Measurements from ENCODE around the gene LNX2. TPM values are rescaled to one million over a fixed set of nuclear protein-coding genes. Genes with fewer than 3 reads are reported as not detected.

The LNX2 gene
- total and polyA plus RNA-seq, 2 donors: 6.9 to 9.4 TPM

DNA sequence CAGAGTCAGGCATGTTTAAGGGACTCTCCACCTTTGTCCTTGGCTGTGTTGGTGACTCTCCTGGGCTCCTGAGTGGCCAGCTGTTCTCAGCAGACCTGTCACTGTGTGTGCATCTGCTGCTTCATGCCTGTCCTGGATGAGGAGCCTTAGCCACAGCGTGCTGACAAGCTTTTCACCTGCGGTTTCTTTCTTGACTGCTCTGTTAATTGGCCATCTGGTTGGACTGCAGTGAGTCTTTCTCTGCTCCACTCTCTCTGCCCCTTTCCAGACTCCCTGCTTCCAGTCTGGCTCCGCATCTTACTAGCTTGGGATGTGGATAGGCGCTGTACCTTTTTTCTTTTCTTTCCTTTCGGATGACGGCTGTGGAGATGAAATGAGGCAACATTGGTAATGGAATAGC lies 40.2 kb upstream of the LNX2 start:
- DNase-seq (ENCODE audit: low read depth in 6 of 9, low spot score in 9 of 9): no peak
- Histone ChIP-seq H3K9me3 (ENCODE audit: control insufficient read depth in 2 of 2, insufficient read depth in 1 of 2, low read length in 1 of 2) (no peaks in the 10 kb centered on the region), H3K27me3 (ENCODE audit: control insufficient read depth in 2 of 2, insufficient read depth in 1 of 2, low read length in 1 of 2) (no peaks in the 10 kb centered on the region), H3K36me3 (ENCODE audit: control insufficient read depth in 2 of 2, insufficient read depth in 2 of 2, low read length in 1 of 2) (peaks cover 0 to 1% of the 10 kb centered on the region in 2 donors), H3K4me3 (ENCODE audit: low read length in 2 of 2) (no peak overlapping the region), H3K4me1 (ENCODE audit: control insufficient read depth in 2 of 2, insufficient read depth in 2 of 2, low read length in 2 of 2) (no peaks in the 10 kb centered on the region), H3K27ac (ENCODE audit: low read depth in 1 of 2, low read length in 1 of 2) (no peak overlapping the region)
- WGBS: 99% methylated on average over 6 of the region's 6 CpGs

DNA sequence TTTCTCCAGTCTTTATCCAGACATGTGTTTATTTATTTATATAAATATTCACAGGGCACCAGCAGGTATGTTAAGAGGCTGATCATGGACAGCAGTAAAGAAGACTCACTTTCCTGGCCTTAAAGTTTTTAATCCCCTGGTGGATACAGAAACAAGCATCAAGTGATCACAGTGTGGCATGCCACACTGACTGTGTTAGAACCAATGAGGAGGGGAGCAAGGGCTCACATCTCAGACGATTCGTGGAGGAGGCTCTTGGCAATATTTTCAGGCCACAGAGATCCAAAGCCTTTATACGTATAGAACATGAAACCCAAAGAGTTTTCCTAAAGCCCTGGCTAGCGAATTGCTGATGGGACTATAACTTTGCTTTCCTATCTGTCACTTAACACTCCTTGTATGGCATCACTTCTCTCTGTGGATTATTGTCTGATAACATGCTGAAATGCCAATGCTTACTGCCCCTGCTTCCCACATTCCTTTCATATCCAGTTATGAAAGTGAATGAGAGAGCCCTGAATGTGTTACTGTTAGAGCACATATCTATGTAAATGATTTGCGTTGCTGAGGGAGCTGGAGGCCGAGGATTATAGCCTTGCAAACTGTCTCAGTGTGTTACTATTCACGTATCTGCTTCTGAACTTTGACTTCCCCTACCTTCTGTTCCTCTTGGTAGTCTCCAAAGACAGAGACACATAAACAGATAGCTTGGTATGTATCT lies 39.0 kb upstream of the LNX2 start:
- H3K36me3 ChIP-seq (ENCODE audit: control insufficient read depth in 2 of 2, insufficient read depth in 2 of 2, low read length in 1 of 2): no peaks in the 10 kb centered on the region
- H3K27me3 ChIP-seq (ENCODE audit: control insufficient read depth in 2 of 2, insufficient read depth in 1 of 2, low read length in 1 of 2): no peaks in the 10 kb centered on the region
- WGBS: 98% methylated on average over 7 of the region's 7 CpGs
- H3K27ac ChIP-seq (ENCODE audit: low read depth in 1 of 2, low read length in 1 of 2): no peak overlapping the region
- H3K4me1 ChIP-seq (ENCODE audit: control insufficient read depth in 2 of 2, insufficient read depth in 2 of 2, low read length in 2 of 2): no peaks in the 10 kb centered on the region
- no peak for DNase-seq (ENCODE audit: low read depth in 6 of 9, low spot score in 9 of 9)
- no peak overlapping the region for H3K4me3 ChIP-seq (ENCODE audit: low read length in 2 of 2)
- H3K9me3 ChIP-seq (ENCODE audit: control insufficient read depth in 2 of 2, insufficient read depth in 1 of 2, low read length in 1 of 2): no peaks in the 10 kb centered on the region

DNA sequence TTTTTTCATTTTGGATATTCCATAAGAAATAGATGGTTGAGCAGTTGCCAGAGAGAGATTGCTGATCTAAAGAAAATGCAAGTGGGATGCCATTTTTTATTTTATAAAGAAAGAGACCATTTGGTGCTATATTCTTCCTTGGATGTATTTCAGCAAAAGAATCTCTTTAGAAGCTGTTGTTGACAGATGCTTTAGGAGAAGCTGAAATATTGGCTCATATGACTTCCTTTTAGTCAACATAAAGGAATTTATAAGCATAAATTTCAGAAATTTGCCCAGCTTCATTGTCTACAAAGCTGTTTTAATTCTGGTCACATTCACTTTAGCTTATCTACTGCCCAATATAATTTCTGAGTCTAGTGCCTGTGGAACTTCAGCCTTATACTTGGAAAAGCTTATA lies 38.2 kb upstream of the LNX2 start:
- H3K27ac ChIP-seq (ENCODE audit: low read depth in 1 of 2, low read length in 1 of 2): no peak overlapping the region
- no peaks in the 10 kb centered on the region for H3K27me3 ChIP-seq (ENCODE audit: control insufficient read depth in 2 of 2, insufficient read depth in 1 of 2, low read length in 1 of 2)
- DNase-seq (ENCODE audit: low read depth in 6 of 9, low spot score in 9 of 9): no peak
- H3K9me3 ChIP-seq (ENCODE audit: control insufficient read depth in 2 of 2, insufficient read depth in 1 of 2, low read length in 1 of 2): no peaks in the 10 kb centered on the region
- no peak overlapping the region for H3K4me3 ChIP-seq (ENCODE audit: low read length in 2 of 2)
- H3K4me1 ChIP-seq (ENCODE audit: control insufficient read depth in 2 of 2, insufficient read depth in 2 of 2, low read length in 2 of 2): no peaks in the 10 kb centered on the region
- H3K36me3 ChIP-seq (ENCODE audit: control insufficient read depth in 2 of 2, insufficient read depth in 2 of 2, low read length in 1 of 2): no peaks in the 10 kb centered on the region

DNA sequence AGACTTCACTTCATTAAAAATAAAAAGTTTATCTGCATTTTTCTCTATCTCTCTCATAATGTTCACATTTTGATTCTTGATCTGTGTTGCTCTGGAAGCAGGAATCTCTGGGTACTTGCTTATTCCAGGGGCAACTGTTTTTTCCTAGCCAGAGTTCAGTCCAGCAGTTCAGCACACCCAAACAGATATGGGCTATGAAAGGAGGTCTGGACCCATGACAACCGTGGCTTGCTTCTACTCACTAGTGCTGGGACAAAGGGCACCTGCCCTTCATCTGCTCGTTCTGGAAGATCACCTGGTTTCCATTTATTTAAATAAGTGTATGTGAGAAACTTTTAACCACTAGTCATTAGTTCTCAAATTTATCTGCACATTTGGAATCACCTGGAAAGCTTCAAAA lies 37.4 kb upstream of the LNX2 start:
- H3K27ac ChIP-seq (ENCODE audit: low read depth in 1 of 2, low read length in 1 of 2): no peak overlapping the region
- no peaks in the 10 kb centered on the region for H3K4me1 ChIP-seq (ENCODE audit: control insufficient read depth in 2 of 2, insufficient read depth in 2 of 2, low read length in 2 of 2)
- H3K9me3 ChIP-seq (ENCODE audit: control insufficient read depth in 2 of 2, insufficient read depth in 1 of 2, low read length in 1 of 2): no peaks in the 10 kb centered on the region
- H3K36me3 ChIP-seq (ENCODE audit: control insufficient read depth in 2 of 2, insufficient read depth in 2 of 2, low read length in 1 of 2): no peaks in the 10 kb centered on the region
- DNase-seq (ENCODE audit: low read depth in 6 of 9, low spot score in 9 of 9): no peak
- no peaks in the 10 kb centered on the region for H3K27me3 ChIP-seq (ENCODE audit: control insufficient read depth in 2 of 2, insufficient read depth in 1 of 2, low read length in 1 of 2)
- no peak overlapping the region for H3K4me3 ChIP-seq (ENCODE audit: low read length in 2 of 2)
- 96% methylated on average over 2 of the region's 2 CpGs for WGBS

DNA sequence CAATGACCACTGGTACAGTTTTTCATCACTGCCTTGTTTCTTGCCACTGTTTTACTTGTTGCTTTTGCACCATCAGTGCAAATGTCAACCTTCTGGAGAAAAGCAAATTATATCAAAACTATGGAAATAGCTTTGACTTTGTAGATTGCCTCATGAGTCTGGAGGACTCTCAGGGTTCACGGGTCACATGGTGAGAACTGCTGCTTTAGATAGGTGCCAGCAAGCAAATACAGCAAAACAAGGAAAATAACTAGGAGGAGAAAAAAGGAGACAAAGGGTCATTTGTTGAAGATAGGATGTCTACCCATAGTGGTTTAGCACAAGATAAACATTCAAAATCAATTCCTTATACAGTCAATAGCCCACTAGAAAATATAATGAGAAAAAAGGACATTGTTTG lies 34.5 kb upstream of the LNX2 start:
- Histone ChIP-seq H3K4me1 (ENCODE audit: control insufficient read depth in 2 of 2, insufficient read depth in 2 of 2, low read length in 2 of 2) (no peaks in the 10 kb centered on the region), H3K4me3 (ENCODE audit: low read length in 2 of 2) (no peak overlapping the region), H3K9me3 (ENCODE audit: control insufficient read depth in 2 of 2, insufficient read depth in 1 of 2, low read length in 1 of 2) (peaks cover 3 to 6% of the 10 kb centered on the region in 2 donors), H3K27ac (ENCODE audit: low read depth in 1 of 2, low read length in 1 of 2) (no peak overlapping the region), H3K27me3 (ENCODE audit: control insufficient read depth in 2 of 2, insufficient read depth in 1 of 2, low read length in 1 of 2) (no peaks in the 10 kb centered on the region), H3K36me3 (ENCODE audit: control insufficient read depth in 2 of 2, insufficient read depth in 2 of 2, low read length in 1 of 2) (peaks cover 7 to 12% of the 10 kb centered on the region in 2 donors)
- no peak for DNase-seq (ENCODE audit: low read depth in 6 of 9, low spot score in 9 of 9)
- 97% methylated on average over 1 of the region's 1 CpG for WGBS

DNA sequence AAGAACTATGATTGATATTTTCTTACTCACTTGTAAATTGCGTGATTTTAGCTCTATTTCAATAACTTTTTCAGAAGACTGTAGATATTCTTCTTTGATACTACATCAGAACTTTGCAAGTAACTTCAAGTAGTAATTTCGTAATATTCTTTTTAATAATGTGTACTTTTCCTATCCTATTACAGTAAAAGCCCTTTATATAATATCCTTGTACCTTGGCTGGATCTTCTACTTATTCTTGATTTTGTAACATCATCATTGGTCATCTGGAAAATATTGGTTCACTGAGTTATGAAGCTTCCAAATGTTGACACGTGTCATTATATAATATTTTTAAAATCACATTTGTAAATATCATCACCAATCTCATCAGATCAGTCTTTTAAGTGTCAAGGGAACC lies 33.7 kb upstream of the LNX2 start:
- no peak overlapping the region for H3K27ac ChIP-seq (ENCODE audit: low read depth in 1 of 2, low read length in 1 of 2)
- no peaks in the 10 kb centered on the region for H3K4me1 ChIP-seq (ENCODE audit: control insufficient read depth in 2 of 2, insufficient read depth in 2 of 2, low read length in 2 of 2)
- DNase-seq (ENCODE audit: low read depth in 6 of 9, low spot score in 9 of 9): no peak
- WGBS: 94% methylated on average over 3 of the region's 3 CpGs
- peaks cover 3 to 9% of the 10 kb centered on the region in 2 donors for H3K9me3 ChIP-seq (ENCODE audit: control insufficient read depth in 2 of 2, insufficient read depth in 1 of 2, low read length in 1 of 2)
- H3K27me3 ChIP-seq (ENCODE audit: control insufficient read depth in 2 of 2, insufficient read depth in 1 of 2, low read length in 1 of 2): no peaks in the 10 kb centered on the region
- H3K36me3 ChIP-seq (ENCODE audit: control insufficient read depth in 2 of 2, insufficient read depth in 2 of 2, low read length in 1 of 2): peaks cover 12 to 17% of the 10 kb centered on the region in 2 donors
- H3K4me3 ChIP-seq (ENCODE audit: low read length in 2 of 2): no peak overlapping the region

DNA sequence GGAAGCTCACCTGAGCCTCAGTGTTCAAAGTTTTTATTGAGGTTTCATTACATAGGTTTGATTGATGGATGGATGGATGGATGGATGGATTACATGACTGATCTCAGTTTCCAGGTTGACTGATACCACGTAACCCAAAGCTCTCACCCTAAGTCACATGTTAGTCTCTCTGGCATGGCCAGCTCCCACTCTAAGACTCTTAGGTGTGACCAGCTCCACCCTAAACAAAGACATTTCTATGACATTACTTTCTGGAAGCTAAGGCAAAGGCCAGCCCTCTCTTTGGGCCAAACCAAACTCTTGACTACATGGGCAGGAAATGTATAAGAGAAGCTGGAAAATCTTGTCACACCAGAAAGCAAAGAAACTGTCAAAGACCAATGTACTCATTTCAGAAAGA lies 30.0 kb upstream of the LNX2 start:
- H3K4me1 ChIP-seq (ENCODE audit: control insufficient read depth in 2 of 2, insufficient read depth in 2 of 2, low read length in 2 of 2): no peaks in the 10 kb centered on the region
- H3K27ac ChIP-seq (ENCODE audit: low read depth in 1 of 2, low read length in 1 of 2): no peak overlapping the region
- DNase-seq (ENCODE audit: low read depth in 6 of 9, low spot score in 9 of 9): no peak
- no peaks in the 10 kb centered on the region for H3K27me3 ChIP-seq (ENCODE audit: control insufficient read depth in 2 of 2, insufficient read depth in 1 of 2, low read length in 1 of 2)
- no peak overlapping the region for H3K4me3 ChIP-seq (ENCODE audit: low read length in 2 of 2)
- H3K36me3 ChIP-seq (ENCODE audit: control insufficient read depth in 2 of 2, insufficient read depth in 2 of 2, low read length in 1 of 2): peaks cover 18 to 27% of the 10 kb centered on the region in 2 donors
- H3K9me3 ChIP-seq (ENCODE audit: control insufficient read depth in 2 of 2, insufficient read depth in 1 of 2, low read length in 1 of 2): peaks cover 3 to 9% of the 10 kb centered on the region in 2 donors
- 100% methylated on average over 1 of the region's 1 CpG for WGBS

DNA sequence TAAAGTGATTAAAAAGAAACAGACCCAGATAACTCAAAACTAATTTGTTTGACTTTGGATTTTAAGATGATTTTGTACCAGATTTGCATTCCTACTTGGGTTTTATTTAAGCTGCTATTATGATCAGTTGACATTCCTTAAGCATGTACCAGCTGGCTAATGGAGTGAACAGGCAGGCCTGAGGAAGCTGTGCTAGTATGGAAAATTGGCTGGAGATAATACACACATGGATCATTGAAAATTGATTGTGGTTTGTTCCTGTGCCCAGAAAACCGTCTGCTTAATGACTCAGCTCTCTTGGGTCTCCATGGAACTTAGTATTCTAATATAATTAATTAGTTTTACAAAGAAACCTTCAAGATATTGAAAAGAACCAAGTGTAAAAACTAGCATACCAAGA lies 24.0 kb upstream of the LNX2 start:
- no peak overlapping the region for H3K4me3 ChIP-seq (ENCODE audit: low read length in 2 of 2)
- no peak for DNase-seq (ENCODE audit: low read depth in 6 of 9, low spot score in 9 of 9)
- no peaks in the 10 kb centered on the region for H3K4me1 ChIP-seq (ENCODE audit: control insufficient read depth in 2 of 2, insufficient read depth in 2 of 2, low read length in 2 of 2)
- peaks cover 7 to 12% of the 10 kb centered on the region in 2 donors for H3K36me3 ChIP-seq (ENCODE audit: control insufficient read depth in 2 of 2, insufficient read depth in 2 of 2, low read length in 1 of 2)
- H3K27ac ChIP-seq (ENCODE audit: low read depth in 1 of 2, low read length in 1 of 2): no peak overlapping the region
- no peaks in the 10 kb centered on the region for H3K27me3 ChIP-seq (ENCODE audit: control insufficient read depth in 2 of 2, insufficient read depth in 1 of 2, low read length in 1 of 2)
- H3K9me3 ChIP-seq (ENCODE audit: control insufficient read depth in 2 of 2, insufficient read depth in 1 of 2, low read length in 1 of 2): no peaks in the 10 kb centered on the region
- 89% methylated on average over 1 of the region's 1 CpG for WGBS

DNA sequence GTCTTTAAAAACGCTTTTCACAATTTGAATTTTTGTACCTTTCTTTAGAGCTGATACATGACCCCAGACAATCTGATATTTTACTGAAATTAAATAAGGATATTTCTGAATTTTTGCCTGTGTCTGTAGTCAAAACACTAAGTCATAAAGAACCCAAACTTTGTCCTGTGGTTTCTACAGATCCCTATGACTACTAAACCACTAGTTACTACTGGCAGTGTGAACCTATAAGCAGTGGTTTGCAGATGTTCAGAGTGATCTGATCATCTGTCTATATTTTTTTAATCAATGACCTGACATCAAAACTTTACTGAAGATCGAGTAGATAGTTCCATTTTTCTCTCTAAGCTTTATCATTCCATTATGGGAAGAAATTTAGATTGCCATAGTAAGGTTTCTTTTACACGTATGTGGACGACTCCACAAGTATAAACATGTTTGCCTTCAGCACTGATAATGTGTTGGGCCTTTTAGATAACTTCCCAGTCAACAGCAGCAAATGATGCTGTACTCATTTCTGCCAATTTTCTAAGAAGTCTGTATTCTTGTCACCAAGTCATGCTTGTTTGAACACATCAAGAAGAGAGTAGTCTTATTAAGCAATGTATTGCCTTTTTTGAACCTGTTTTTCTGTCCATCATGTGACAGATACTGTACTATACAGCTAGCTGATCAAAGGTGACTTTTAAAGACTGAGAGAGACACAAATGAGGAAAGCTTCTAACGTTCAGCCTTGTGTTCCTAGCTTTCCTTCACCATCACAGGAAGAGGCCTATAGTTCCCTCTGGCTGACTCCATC lies 23.2 kb upstream of the LNX2 start:
- WGBS: 83% methylated on average over 5 of the region's 5 CpGs
- no peaks in the 10 kb centered on the region for H3K27me3 ChIP-seq (ENCODE audit: control insufficient read depth in 2 of 2, insufficient read depth in 1 of 2, low read length in 1 of 2)
- peak overlapping the region; percentile 33 to 38 for H3K27ac ChIP-seq (ENCODE audit: low read depth in 1 of 2, low read length in 1 of 2)
- H3K4me3 ChIP-seq (ENCODE audit: low read length in 2 of 2): no peak overlapping the region
- no peaks in the 10 kb centered on the region for H3K4me1 ChIP-seq (ENCODE audit: control insufficient read depth in 2 of 2, insufficient read depth in 2 of 2, low read length in 2 of 2)
- peaks cover 2 to 5% of the 10 kb centered on the region in 2 donors for H3K36me3 ChIP-seq (ENCODE audit: control insufficient read depth in 2 of 2, insufficient read depth in 2 of 2, low read length in 1 of 2)
- H3K9me3 ChIP-seq (ENCODE audit: control insufficient read depth in 2 of 2, insufficient read depth in 1 of 2, low read length in 1 of 2): no peaks in the 10 kb centered on the region
- DNase-seq (ENCODE audit: low read depth in 6 of 9, low spot score in 9 of 9): no peak
